HUES48 (cell line): ENCODE data around the gene ERLIN1.
A peak's percentile ranks its signal among the peaks of the same experiment; 100 is the strongest.

ENCODE experiments used
- H3K27ac ChIP-seq: one replicate; pipeline ENCODE4 v1.7.0; 2013; ENCODE audit warnings: low read depth, low read length, inconsistent platforms
- H3K27me3 ChIP-seq: 2 replicates; pipeline ENCODE4 v1.6.1; 2013; ENCODE audit warnings: mild to moderate bottlenecking, low read length; ENCODE audit not compliant: control insufficient read depth, insufficient read depth
- H3K36me3 ChIP-seq: 2 replicates; pipeline ENCODE4 v1.6.1; 2013; ENCODE audit warnings: low read length; ENCODE audit not compliant: control insufficient read depth, insufficient read depth
- H3K4me1 ChIP-seq: 2 replicates; pipeline ENCODE4 v1.6.1; 2013; ENCODE audit warnings: mild to moderate bottlenecking, low read length; ENCODE audit not compliant: control insufficient read depth, insufficient read depth
- H3K4me3 ChIP-seq: 2 replicates; pipeline ENCODE4 v1.5.1; 2013; ENCODE audit warnings: mild to moderate bottlenecking, low read depth, low read length
- H3K9ac ChIP-seq: 2 replicates; pipeline ENCODE4 v1.6.1; 2013; ENCODE audit warnings: mild to moderate bottlenecking, low read depth, low read length, moderate library complexity
- H3K9me3 ChIP-seq: 2 replicates; pipeline ENCODE4 v1.6.1; 2013; ENCODE audit warnings: low read length; ENCODE audit not compliant: control insufficient read depth, insufficient read depth

ERLIN1 gene

DNA sequence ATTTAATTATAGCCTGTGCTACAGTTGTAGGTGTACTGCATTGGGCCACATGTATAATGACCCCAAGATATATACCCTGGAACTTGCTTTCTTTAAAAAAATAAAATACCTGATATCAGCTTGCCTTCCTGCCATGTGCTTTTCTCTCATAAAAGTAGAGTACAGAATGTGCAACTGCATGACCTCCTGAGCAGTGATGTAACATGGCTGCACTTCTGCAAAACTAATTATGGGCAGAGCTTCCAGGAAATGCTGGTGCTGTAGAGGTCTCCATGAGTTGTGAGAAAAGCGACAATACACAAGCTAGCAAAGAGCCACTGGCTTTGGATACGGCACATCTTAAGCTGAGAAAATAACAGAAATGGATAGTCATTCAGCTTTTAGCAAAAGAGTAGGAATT, 6.5 kb upstream of the ERLIN1 start:
- H3K36me3 ChIP-seq: peaks cover 78% of the 10 kb centered on the region
- no peaks in the 10 kb centered on the region for H3K9me3 ChIP-seq
- no peaks in the 10 kb centered on the region for H3K27me3 ChIP-seq
- H3K4me1 ChIP-seq: 0 out of 2 replicates have a peak, but pooled peaks cover 2% of the 10 kb centered on the region
- H3K4me3 ChIP-seq: no peak overlapping the region
- no peak overlapping the region for H3K27ac ChIP-seq
- H3K9ac ChIP-seq: no peak overlapping the region

DNA sequence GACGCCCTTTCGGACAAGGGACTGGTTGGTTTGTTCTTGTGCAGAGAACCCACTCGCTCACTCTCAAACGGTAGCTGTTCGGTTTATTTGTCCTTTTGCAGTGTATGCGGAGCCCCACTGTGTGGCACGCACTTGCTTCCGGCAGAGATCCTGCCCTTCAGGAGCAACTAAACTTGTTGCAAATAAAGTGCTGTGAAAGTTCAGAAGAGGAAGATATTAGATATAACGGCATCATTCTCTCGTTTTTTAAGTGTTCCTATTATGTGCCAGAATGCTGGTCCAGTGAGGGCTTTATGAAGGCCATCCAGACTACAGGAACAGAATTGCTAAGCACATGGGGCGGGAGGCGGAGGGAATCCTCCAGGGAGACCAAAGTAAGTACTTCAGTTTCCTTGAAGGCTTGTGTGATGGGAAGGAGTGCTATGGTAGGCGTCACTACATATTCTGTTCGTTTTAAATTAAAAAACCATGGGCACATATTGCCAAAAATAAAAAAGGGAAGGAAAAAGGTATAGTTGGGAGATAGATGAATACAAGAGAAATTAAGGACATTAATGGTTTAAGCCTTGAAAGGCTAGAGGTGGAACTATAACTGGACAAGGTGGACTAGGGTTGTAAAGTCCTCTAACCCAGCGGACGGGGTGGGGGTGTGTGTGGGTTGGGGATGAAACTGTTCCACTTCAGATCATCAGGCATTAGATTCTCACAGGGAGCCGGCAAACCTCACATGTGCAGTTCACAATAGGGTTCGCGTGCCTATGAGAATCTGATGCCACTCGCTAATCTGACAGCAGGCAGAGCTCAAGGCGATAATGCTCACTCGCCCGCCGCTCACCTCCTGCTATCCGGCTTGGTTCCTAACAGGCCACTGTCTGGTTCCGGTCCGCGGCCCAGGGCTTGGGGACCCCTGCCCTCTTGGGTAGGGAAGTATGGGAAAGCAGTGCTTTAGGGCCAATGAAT, 704 bp upstream of the ERLIN1 start:
- Histone ChIP-seq H3K9me3 (no peaks in the 10 kb centered on the region), H3K4me1 (peaks cover 12% of the 10 kb centered on the region; the same call in 1 of the 2 replicates), H3K4me3 (peak overlapping the region; percentile 87), H3K27ac (peak overlapping the region; percentile 89), H3K27me3 (no peaks in the 10 kb centered on the region), H3K9ac (peak overlapping the region; percentile 87), H3K36me3 (peaks cover 55% of the 10 kb centered on the region)

DNA sequence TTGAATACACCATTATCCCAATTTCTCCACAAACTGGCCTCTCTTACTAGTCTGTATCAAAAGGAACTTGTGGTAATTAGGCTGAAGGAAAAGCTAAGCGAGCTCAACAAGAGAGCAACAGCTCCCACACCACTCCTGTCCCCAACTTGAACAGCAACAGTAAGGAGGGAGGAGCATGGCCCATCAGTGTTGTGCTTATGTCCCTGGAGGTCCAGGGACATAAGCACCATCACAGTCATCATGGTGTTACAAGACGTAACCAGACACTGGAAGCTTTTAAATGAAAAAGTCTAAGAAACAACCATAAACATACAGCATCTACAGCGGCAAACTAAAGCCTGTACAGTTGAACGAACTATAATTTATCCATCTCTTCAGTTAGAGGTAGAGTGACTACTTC, 989 bp downstream of the ERLIN1 start:
- Histone ChIP-seq H3K4me1 (peaks cover 12% of the 10 kb centered on the region; the same call in 1 of the 2 replicates), H3K4me3 (peak overlapping the region; percentile 87), H3K27ac (no peak overlapping the region), H3K9ac (no peak overlapping the region), H3K27me3 (no peaks in the 10 kb centered on the region), H3K36me3 (peaks cover 48% of the 10 kb centered on the region), H3K9me3 (no peaks in the 10 kb centered on the region)

DNA sequence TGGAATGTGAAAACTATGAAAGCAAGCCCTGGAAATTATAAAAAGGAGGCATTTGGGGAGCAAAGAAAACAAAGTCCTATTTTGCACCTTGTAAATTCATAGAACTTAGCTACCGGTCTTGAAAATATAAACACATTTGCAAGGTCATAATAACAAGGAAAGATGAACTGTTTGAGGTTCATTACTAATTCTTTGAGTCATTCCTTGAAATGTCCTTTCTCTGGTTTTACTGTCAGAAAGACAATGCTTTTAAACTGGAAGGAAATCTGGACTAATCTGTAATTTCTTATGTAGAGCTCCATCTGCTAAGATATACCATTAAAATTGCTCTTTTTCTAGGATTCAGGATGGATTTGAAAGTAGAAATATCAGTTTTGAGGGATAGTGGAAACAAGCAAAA, 1.4 kb downstream of the ERLIN1 start:
- no peak overlapping the region for H3K9ac ChIP-seq
- H3K9me3 ChIP-seq: no peaks in the 10 kb centered on the region
- H3K4me3 ChIP-seq: peak overlapping the region; percentile 87
- H3K27me3 ChIP-seq: no peaks in the 10 kb centered on the region
- peaks cover 12% of the 10 kb centered on the region; the same call in 1 of the 2 replicates for H3K4me1 ChIP-seq
- no peak overlapping the region for H3K27ac ChIP-seq
- H3K36me3 ChIP-seq: peaks cover 44% of the 10 kb centered on the region

DNA sequence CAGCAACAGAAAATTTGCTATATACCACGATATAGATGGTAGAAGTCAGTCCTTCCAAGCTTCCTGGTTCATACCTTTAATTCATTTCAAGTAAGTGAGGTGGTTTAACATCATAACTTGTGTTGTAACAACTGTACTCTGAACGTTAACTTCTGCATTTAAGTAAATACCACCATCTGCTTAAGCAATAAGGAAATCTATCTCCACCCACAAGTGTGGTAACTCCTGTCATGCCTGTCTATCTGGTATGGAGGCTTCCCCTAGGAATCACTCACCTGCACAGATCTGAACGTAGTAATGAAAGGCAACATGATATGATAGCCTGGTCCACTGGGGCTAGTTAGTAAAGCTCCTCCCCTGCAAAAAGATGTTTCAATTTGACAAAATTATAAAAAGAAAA, 2.3 kb downstream of the ERLIN1 start:
- H3K9ac ChIP-seq: no peak overlapping the region
- H3K27me3 ChIP-seq: no peaks in the 10 kb centered on the region
- H3K4me3 ChIP-seq: no peak overlapping the region
- no peaks in the 10 kb centered on the region for H3K9me3 ChIP-seq
- H3K4me1 ChIP-seq: peaks cover 12% of the 10 kb centered on the region; the same call in 1 of the 2 replicates
- H3K36me3 ChIP-seq: peaks cover 42% of the 10 kb centered on the region
- no peak overlapping the region for H3K27ac ChIP-seq

DNA sequence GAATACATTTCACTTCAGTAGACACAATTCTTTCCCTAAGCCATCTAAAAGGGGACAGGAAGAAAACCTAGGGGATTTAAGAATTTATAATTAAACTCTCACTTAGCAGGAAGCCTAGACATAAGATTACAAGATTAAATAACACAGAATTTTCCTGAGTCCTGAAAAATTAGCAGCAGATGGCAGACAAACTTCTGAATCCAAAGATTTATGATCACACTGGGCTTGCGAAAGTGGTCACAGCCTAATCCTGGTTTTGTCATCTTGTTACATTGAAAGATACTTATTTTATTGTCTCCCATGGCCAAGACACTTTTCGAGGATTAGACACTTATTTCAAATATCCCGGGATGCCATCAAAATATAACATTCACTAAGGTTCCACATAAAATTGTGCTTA, 2.9 kb downstream of the ERLIN1 start:
- H3K36me3 ChIP-seq: peaks cover 43% of the 10 kb centered on the region
- H3K27ac ChIP-seq: no peak overlapping the region
- no peaks in the 10 kb centered on the region for H3K9me3 ChIP-seq
- H3K4me3 ChIP-seq: no peak overlapping the region
- H3K27me3 ChIP-seq: no peaks in the 10 kb centered on the region
- H3K4me1 ChIP-seq: peaks cover 12% of the 10 kb centered on the region; the same call in 1 of the 2 replicates
- no peak overlapping the region for H3K9ac ChIP-seq

DNA sequence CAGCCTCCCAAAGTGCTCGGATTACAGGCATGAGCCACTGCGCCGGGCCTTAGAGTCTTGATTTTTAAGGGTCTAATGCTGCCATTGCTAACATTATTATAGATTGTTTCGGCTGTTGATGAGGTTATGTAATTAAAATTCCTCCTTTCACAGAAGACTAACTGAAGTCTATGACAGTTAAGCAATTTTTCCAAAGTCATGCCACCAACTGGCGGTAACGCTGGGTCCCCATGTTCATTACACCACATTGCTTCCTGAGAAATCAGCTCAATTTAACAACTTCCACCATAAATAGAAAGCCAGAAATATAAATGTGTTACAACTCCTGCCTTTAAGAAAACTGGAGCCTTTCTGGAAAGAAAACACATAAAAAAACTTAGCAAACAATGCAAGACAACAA, 3.5 kb downstream of the ERLIN1 start:
- Histone ChIP-seq H3K27ac (no peak overlapping the region), H3K36me3 (peaks cover 45% of the 10 kb centered on the region), H3K4me1 (peaks cover 9% of the 10 kb centered on the region; the same call in 1 of the 2 replicates), H3K9ac (no peak overlapping the region), H3K9me3 (no peaks in the 10 kb centered on the region), H3K4me3 (no peak overlapping the region), H3K27me3 (no peaks in the 10 kb centered on the region)

DNA sequence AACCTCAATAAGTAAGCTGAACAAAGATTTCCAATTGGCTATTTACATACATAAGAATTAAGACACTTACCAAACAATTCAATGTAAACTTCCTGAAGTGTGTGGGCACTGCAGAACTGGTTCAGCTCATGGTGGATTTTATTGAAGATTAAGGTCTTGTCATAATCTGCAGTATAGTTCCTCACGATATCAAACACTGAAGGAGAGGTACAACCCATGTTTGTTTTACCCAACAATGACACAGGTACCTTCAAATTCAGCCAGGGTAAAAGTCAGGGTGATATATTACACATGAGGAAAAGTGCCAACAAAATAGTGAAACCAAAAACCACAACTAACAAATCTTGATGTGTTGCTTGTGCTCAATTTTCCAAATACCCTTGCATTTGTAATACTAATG, 10.0 kb downstream of the ERLIN1 start:
- Histone ChIP-seq H3K9me3 (no peaks in the 10 kb centered on the region), H3K4me1 (no peaks in the 10 kb centered on the region), H3K36me3 (peaks cover 90% of the 10 kb centered on the region), H3K4me3 (no peak overlapping the region), H3K9ac (no peak overlapping the region), H3K27me3 (no peaks in the 10 kb centered on the region), H3K27ac (no peak overlapping the region)

DNA sequence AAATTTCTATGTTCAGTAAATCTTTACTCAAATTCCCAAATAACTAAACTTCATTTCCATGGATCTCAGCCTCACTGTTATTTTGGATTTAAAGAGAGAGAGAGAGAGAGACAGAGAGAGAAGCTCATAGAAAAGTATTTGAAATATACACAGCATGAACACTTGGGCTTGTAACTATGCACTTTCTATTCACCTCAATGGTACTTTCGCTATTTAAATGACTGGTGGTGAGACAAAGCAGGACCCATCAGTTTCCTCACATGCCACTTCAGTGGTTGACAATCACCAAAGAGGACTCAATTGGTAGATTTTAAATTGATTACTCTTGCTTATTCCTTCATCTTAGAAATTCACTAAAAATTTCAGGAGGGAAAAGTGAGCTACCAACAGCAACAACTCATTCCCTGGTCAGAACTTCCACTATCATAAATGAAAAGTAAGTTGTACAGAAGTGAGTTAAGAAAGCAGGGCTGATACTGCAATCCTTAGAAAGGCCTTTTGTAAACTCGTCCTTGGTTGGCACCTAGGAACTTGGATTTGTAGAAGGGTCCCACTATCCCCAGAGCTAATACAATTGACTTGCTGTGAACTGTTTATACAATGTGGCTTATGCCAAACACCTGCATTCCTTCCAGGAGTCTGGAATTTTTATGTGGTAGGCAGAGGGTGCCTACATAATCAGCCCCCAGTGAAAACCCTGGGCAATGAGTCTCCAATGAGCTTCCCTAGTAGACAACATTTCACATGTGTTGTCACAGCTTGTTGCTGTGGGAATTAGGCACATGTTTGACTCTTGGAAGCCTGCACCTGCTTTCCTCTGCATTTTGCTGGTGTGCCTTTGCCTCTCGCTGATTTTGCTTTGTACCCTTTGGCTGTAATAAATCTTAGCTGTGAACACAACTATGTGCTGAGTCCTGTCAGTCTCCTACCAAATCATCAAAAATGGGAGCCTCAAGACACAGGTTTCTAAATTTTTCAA, 10.8 kb downstream of the ERLIN1 start:
- peaks cover 87% of the 10 kb centered on the region for H3K36me3 ChIP-seq

DNA sequence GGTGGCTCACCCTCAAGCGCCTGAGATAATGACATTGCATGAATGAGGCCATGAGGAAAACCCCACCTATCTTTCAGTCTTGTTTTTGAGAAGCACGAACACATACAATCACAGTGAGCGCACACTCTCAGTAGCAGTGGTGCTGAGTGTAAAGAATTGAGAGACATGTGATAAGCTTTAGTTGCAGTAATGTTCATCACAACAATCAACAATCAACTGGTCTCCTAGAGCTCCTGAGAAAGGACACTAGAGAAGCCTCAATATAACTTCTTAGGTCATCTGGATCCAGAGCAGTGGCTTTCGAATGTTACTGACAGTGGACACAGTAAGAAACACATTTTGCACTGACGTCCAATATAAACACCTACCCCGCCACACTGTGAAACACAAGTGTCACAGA, 12.8 kb downstream of the ERLIN1 start:
- H3K4me3 ChIP-seq: no peak overlapping the region
- no peaks in the 10 kb centered on the region for H3K4me1 ChIP-seq
- no peaks in the 10 kb centered on the region for H3K27me3 ChIP-seq
- no peaks in the 10 kb centered on the region for H3K9me3 ChIP-seq
- H3K36me3 ChIP-seq: peaks cover 77% of the 10 kb centered on the region
- no peak overlapping the region for H3K9ac ChIP-seq
- no peak overlapping the region for H3K27ac ChIP-seq

More for the DNA sequence above, 10.8 kb downstream of the ERLIN1 start:
- Histone ChIP-seq H3K9me3 (no peaks in the 10 kb centered on the region), H3K27ac (no peak overlapping the region), H3K4me1 (no peaks in the 10 kb centered on the region), H3K9ac (no peak overlapping the region), H3K27me3 (no peaks in the 10 kb centered on the region), H3K4me3 (no peak overlapping the region)
